NCI-H510A (cell line): ENCODE results near the gene HEMGN.

Experiments
- DNase-seq: peaks from one replicate; lab custom pipeline; 2025; lab: John Stamatoyannopoulos, UW

The HEMGN gene

GRCh38 chr9:97895211-97895610 is 42.8 kb downstream of the HEMGN start:
- DNase-seq, result no peak

GRCh38 chr9:97892421-97892820 is 45.6 kb downstream of the HEMGN start:
- DNase-seq, result no peak

- DNase-seq, result no peak
Observed at GRCh38 chr9:97891736-97892135, 46.2 kb downstream of the HEMGN start.

- no peak for DNase-seq
Observed at GRCh38 chr9:97889941-97890887, 47.8 kb downstream of the HEMGN start.

GRCh38 chr9:97880336-97880735 is 57.6 kb downstream of the HEMGN start:
- no peak for DNase-seq
